Measurements from ENCODE around the gene ST6GALNAC5.

ST6GALNAC5 gene

GRCh38 chr1:77031106-77031662, 163.9 kb downstream of the ST6GALNAC5 start:
- Histone ChIP-seq H3K9me3 (ENCODE audit: insufficient read depth, low read length) (no peaks in the 10 kb centered on the region), H3K4me1 (ENCODE audit: insufficient read depth, insufficient read length) (no peaks in the 10 kb centered on the region), H3K36me3 (ENCODE audit: insufficient read depth, insufficient read length, low read length) (no peaks in the 10 kb centered on the region), H3K9ac (ENCODE audit: insufficient read length, low read depth) (no peak overlapping the region), H3K4me3 (ENCODE audit: insufficient read length, low read depth) (no peak overlapping the region), H3K27me3 (ENCODE audit: insufficient read depth, insufficient read length) (no peaks in the 10 kb centered on the region)
- DNase-seq (ENCODE audit: low read depth, low spot score) = no peak
- TF ChIP-seq SUZ12 (IDR thresholded peaks at IDR 0.05; ENCODE audit: extremely low read depth, insufficient read depth, insufficient read length) (no peak), ZNF274 (IDR thresholded peaks at IDR 0.05; ENCODE audit: low read depth, low read length) (no peak), YY1 (IDR thresholded peaks at IDR 0.05; ENCODE audit: insufficient read depth, insufficient read length) (no peak)

GRCh38 chr1:77036560-77036959, 169.3 kb downstream of the ST6GALNAC5 start:
- Histone ChIP-seq H3K4me3 (ENCODE audit: insufficient read length, low read depth) (no peak overlapping the region), H3K9ac (ENCODE audit: insufficient read length, low read depth) (no peak overlapping the region), H3K4me1 (ENCODE audit: insufficient read depth, insufficient read length) (no peaks in the 10 kb centered on the region), H3K36me3 (ENCODE audit: insufficient read depth, insufficient read length, low read length) (no peaks in the 10 kb centered on the region), H3K9me3 (ENCODE audit: insufficient read depth, low read length) (no peaks in the 10 kb centered on the region), H3K27me3 (ENCODE audit: insufficient read depth, insufficient read length) (no peaks in the 10 kb centered on the region)
- DNase-seq (ENCODE audit: low read depth, low spot score) = no peak
- TF ChIP-seq SUZ12 (IDR thresholded peaks at IDR 0.05; ENCODE audit: extremely low read depth, insufficient read depth, insufficient read length) (no peak), YY1 (IDR thresholded peaks at IDR 0.05; ENCODE audit: insufficient read depth, insufficient read length) (no peak), ZNF274 (IDR thresholded peaks at IDR 0.05; ENCODE audit: low read depth, low read length) (no peak)

GRCh38 chr1:77037038-77037437, 169.8 kb downstream of the ST6GALNAC5 start:
- no peak overlapping the region for H3K9ac ChIP-seq (ENCODE audit: insufficient read length, low read depth)
- TF ChIP-seq SUZ12 (IDR thresholded peaks at IDR 0.05; ENCODE audit: extremely low read depth, insufficient read depth, insufficient read length) (no peak), ZNF274 (IDR thresholded peaks at IDR 0.05; ENCODE audit: low read depth, low read length) (no peak), YY1 (IDR thresholded peaks at IDR 0.05; ENCODE audit: insufficient read depth, insufficient read length) (no peak)
- no peaks in the 10 kb centered on the region for H3K36me3 ChIP-seq (ENCODE audit: insufficient read depth, insufficient read length, low read length)
- DNase-seq (ENCODE audit: low read depth, low spot score) = no peak
- no peak overlapping the region for H3K4me3 ChIP-seq (ENCODE audit: insufficient read length, low read depth)
- H3K9me3 ChIP-seq (ENCODE audit: insufficient read depth, low read length) = no peaks in the 10 kb centered on the region
- no peaks in the 10 kb centered on the region for H3K27me3 ChIP-seq (ENCODE audit: insufficient read depth, insufficient read length)
- no peaks in the 10 kb centered on the region for H3K4me1 ChIP-seq (ENCODE audit: insufficient read depth, insufficient read length)

- Histone ChIP-seq H3K36me3 (ENCODE audit: insufficient read depth, insufficient read length, low read length) (no peaks in the 10 kb centered on the region), H3K9me3 (ENCODE audit: insufficient read depth, low read length) (no peaks in the 10 kb centered on the region), H3K27me3 (ENCODE audit: insufficient read depth, insufficient read length) (no peaks in the 10 kb centered on the region), H3K4me3 (ENCODE audit: insufficient read length, low read depth) (no peak overlapping the region), H3K4me1 (ENCODE audit: insufficient read depth, insufficient read length) (no peaks in the 10 kb centered on the region), H3K9ac (ENCODE audit: insufficient read length, low read depth) (no peak overlapping the region)
- TF ChIP-seq YY1 (IDR thresholded peaks at IDR 0.05; ENCODE audit: insufficient read depth, insufficient read length) = no peak
- TF ChIP-seq ZNF274 (IDR thresholded peaks at IDR 0.05; ENCODE audit: low read depth, low read length) = no peak
- no peak for TF ChIP-seq SUZ12 (IDR thresholded peaks at IDR 0.05; ENCODE audit: extremely low read depth, insufficient read depth, insufficient read length)
- no peak for DNase-seq (ENCODE audit: low read depth, low spot score)
Measured at GRCh38 chr1:77038000-77038399, 170.7 kb downstream of the ST6GALNAC5 start.

- H3K9ac ChIP-seq (ENCODE audit: insufficient read length, low read depth) = no peak overlapping the region
- no peak for TF ChIP-seq SUZ12 (IDR thresholded peaks at IDR 0.05; ENCODE audit: extremely low read depth, insufficient read depth, insufficient read length)
- TF ChIP-seq ZNF274 (IDR thresholded peaks at IDR 0.05; ENCODE audit: low read depth, low read length) = no peak
- no peak for TF ChIP-seq YY1 (IDR thresholded peaks at IDR 0.05; ENCODE audit: insufficient read depth, insufficient read length)
- H3K4me3 ChIP-seq (ENCODE audit: insufficient read length, low read depth) = no peak overlapping the region
- no peaks in the 10 kb centered on the region for H3K9me3 ChIP-seq (ENCODE audit: insufficient read depth, low read length)
- no peaks in the 10 kb centered on the region for H3K4me1 ChIP-seq (ENCODE audit: insufficient read depth, insufficient read length)
- no peak for DNase-seq (ENCODE audit: low read depth, low spot score)
- no peaks in the 10 kb centered on the region for H3K36me3 ChIP-seq (ENCODE audit: insufficient read depth, insufficient read length, low read length)
- no peaks in the 10 kb centered on the region for H3K27me3 ChIP-seq (ENCODE audit: insufficient read depth, insufficient read length)
Measured at GRCh38 chr1:77039111-77039510, 171.8 kb downstream of the ST6GALNAC5 start.

- Histone ChIP-seq H3K27me3 (ENCODE audit: insufficient read depth, insufficient read length) (no peaks in the 10 kb centered on the region), H3K9me3 (ENCODE audit: insufficient read depth, low read length) (no peaks in the 10 kb centered on the region), H3K4me1 (ENCODE audit: insufficient read depth, insufficient read length) (no peaks in the 10 kb centered on the region), H3K36me3 (ENCODE audit: insufficient read depth, insufficient read length, low read length) (no peaks in the 10 kb centered on the region), H3K4me3 (ENCODE audit: insufficient read length, low read depth) (no peak overlapping the region), H3K9ac (ENCODE audit: insufficient read length, low read depth) (no peak overlapping the region)
- no peak for TF ChIP-seq ZNF274 (IDR thresholded peaks at IDR 0.05; ENCODE audit: low read depth, low read length)
- TF ChIP-seq SUZ12 (IDR thresholded peaks at IDR 0.05; ENCODE audit: extremely low read depth, insufficient read depth, insufficient read length) = no peak
- no peak for TF ChIP-seq YY1 (IDR thresholded peaks at IDR 0.05; ENCODE audit: insufficient read depth, insufficient read length)
- no peak for DNase-seq (ENCODE audit: low read depth, low spot score)
Measured at GRCh38 chr1:77039739-77040138, 172.5 kb downstream of the ST6GALNAC5 start.

GRCh38 chr1:77040826-77041225, 173.5 kb downstream of the ST6GALNAC5 start:
- TF ChIP-seq ZNF274 (IDR thresholded peaks at IDR 0.05; ENCODE audit: low read depth, low read length) = no peak
- no peak for TF ChIP-seq SUZ12 (IDR thresholded peaks at IDR 0.05; ENCODE audit: extremely low read depth, insufficient read depth, insufficient read length)
- no peak for TF ChIP-seq YY1 (IDR thresholded peaks at IDR 0.05; ENCODE audit: insufficient read depth, insufficient read length)
- no peaks in the 10 kb centered on the region for H3K36me3 ChIP-seq (ENCODE audit: insufficient read depth, insufficient read length, low read length)
- no peaks in the 10 kb centered on the region for H3K9me3 ChIP-seq (ENCODE audit: insufficient read depth, low read length)
- DNase-seq (ENCODE audit: low read depth, low spot score) = no peak
- H3K9ac ChIP-seq (ENCODE audit: insufficient read length, low read depth) = no peak overlapping the region
- no peaks in the 10 kb centered on the region for H3K4me1 ChIP-seq (ENCODE audit: insufficient read depth, insufficient read length)
- no peak overlapping the region for H3K4me3 ChIP-seq (ENCODE audit: insufficient read length, low read depth)
- no peaks in the 10 kb centered on the region for H3K27me3 ChIP-seq (ENCODE audit: insufficient read depth, insufficient read length)
